IMR-90 (cell line): ENCODE measurements around the gene NCAPD3. TPM values are rescaled to one million over a fixed set of nuclear protein-coding genes. Genes with fewer than 3 reads are reported as not detected.

Source experiments
- ATAC-seq: fragments of 200-7000 bp; cut with Tn5 transposase; 2 replicates; pipeline ENCODE4 v1.9.1; 2020; ENCODE audit warnings: low read depth, mild to moderate bottlenecking, moderate library complexity
- BruUV-seq: library from RNA; stranded (reverse); fragments of 400-500 nt; replicated peaks from 2 replicates; lab custom pipeline; 2021; lab: Mats Ljungman, UMichigan
- CTCF ChIA-PET: fragments of 300-600 bp; formaldehyde crosslinking; extraction: SDS; loops from one replicate; lab custom pipeline; 2021; ENCODE audit warnings: antibody characterized with exemption; lab: Yijun Ruan, JAX
- POLR2A ChIA-PET: fragments of 300-600 bp; sonication (Branson Sonifier 250); formaldehyde crosslinking; loops from one replicate; lab custom pipeline; 2022; ENCODE audit warnings: antibody characterized with exemption; ENCODE audit not compliant: unreplicated experiment; lab: Charles Lee
- DNase-seq: peaks from one replicate; pipeline ENCODE4 v3.0.0; 2013
- H2AFZ ChIP-seq: replicated peaks from 2 replicates; pipeline ENCODE3; 2013; ENCODE audit warnings: low read length, mild to moderate bottlenecking; ENCODE audit not compliant: poor library complexity
- H2AK5ac ChIP-seq: 2 replicates; pipeline ENCODE4 v1.6.1; 2013; ENCODE audit warnings: low read depth, low read length, inconsistent platforms
- H2AK9ac ChIP-seq: replicated peaks from 2 replicates; pipeline ENCODE3; 2013; ENCODE audit warnings: mild to moderate bottlenecking, low read depth, low read length, moderate library complexity; ENCODE audit not compliant: poor library complexity
- H2BK120ac ChIP-seq: 2 replicates; pipeline ENCODE4 v1.6.1; 2013; ENCODE audit warnings: low read depth, low read length, inconsistent platforms
- H2BK15ac ChIP-seq: 3 replicates; pipeline ENCODE4 v1.6.1; 2013; ENCODE audit warnings: low read depth, low read length, inconsistent platforms
- H2BK20ac ChIP-seq: 2 replicates; pipeline ENCODE4 v1.6.1; 2013; ENCODE audit warnings: low read depth, mild to moderate bottlenecking, inconsistent platforms, low read length, moderate library complexity
- H2BK5ac ChIP-seq: 2 replicates; pipeline ENCODE4 v1.6.1; 2013; ENCODE audit warnings: mild to moderate bottlenecking, low read depth, low read length, inconsistent platforms; ENCODE audit not compliant: poor library complexity, severe bottlenecking
- H3K14ac ChIP-seq: replicated peaks from 2 replicates; pipeline ENCODE4 v1.6.1; 2013; ENCODE audit warnings: low read depth, low read length, inconsistent platforms
- H3K18ac ChIP-seq: 2 replicates; pipeline ENCODE4 v1.6.1; 2013; ENCODE audit warnings: low read depth, low read length, control low read depth
- H3K23ac ChIP-seq: 2 replicates; pipeline ENCODE4 v1.6.1; 2013; ENCODE audit warnings: low read depth, low read length, inconsistent platforms
- H3K27ac ChIP-seq: 2 replicates; pipeline ENCODE4 v1.5.1; 2013; ENCODE audit warnings: mild to moderate bottlenecking, control low read depth, low read length; ENCODE audit not compliant: insufficient read depth
- H3K27me3 ChIP-seq: 2 replicates; pipeline ENCODE4 v1.6.1; 2013; ENCODE audit warnings: low read length; ENCODE audit not compliant: control insufficient read depth, insufficient read depth
- H3K36me3 ChIP-seq: 2 replicates; pipeline ENCODE4 v1.6.1; 2013; ENCODE audit warnings: low read length, mixed read lengths; ENCODE audit not compliant: control insufficient read depth, insufficient read depth
- H3K4ac ChIP-seq: 2 replicates; pipeline ENCODE4 v1.6.1; 2013; ENCODE audit warnings: low read depth, low read length, inconsistent platforms
- H3K4me1 ChIP-seq: 2 replicates; pipeline ENCODE4 v1.6.1; 2013; ENCODE audit warnings: low read length, mixed read lengths; ENCODE audit not compliant: control insufficient read depth, insufficient read depth
- H3K4me2 ChIP-seq: 2 replicates; pipeline ENCODE4 v1.6.1; 2013; ENCODE audit warnings: low read depth, mild to moderate bottlenecking, control low read depth, low read length, moderate library complexity
- H3K4me3 ChIP-seq: 2 replicates; pipeline ENCODE4 v1.5.1; 2013; ENCODE audit warnings: low read depth, mild to moderate bottlenecking, control low read depth, low read length, moderate library complexity; ENCODE audit not compliant: insufficient read depth
- H3K56ac ChIP-seq: 2 replicates; pipeline ENCODE4 v1.6.1; 2013; ENCODE audit warnings: low read length, inconsistent platforms; ENCODE audit not compliant: insufficient read depth; ENCODE audit errors: extremely low read depth
- H3K79me1 ChIP-seq, 2 experiments: 2 replicates each; pipeline ENCODE4 v1.6.1; 2013; ENCODE audit warnings: low read length in 2 of 2, inconsistent platforms in 1 of 2, low read depth in 1 of 2
- H3K9ac ChIP-seq: 2 replicates; pipeline ENCODE4 v1.6.1; 2013; ENCODE audit warnings: low read depth, low read length, control low read depth
- H3K9me1 ChIP-seq: 2 replicates; pipeline ENCODE4 v1.6.1; 2013; ENCODE audit warnings: low read length, inconsistent platforms; ENCODE audit not compliant: insufficient read depth
- H3K9me3 ChIP-seq: 2 replicates; pipeline ENCODE4 v1.6.1; 2013; ENCODE audit warnings: low read length; ENCODE audit not compliant: control insufficient read depth, insufficient read depth
- H4K20me1 ChIP-seq: 2 replicates; pipeline ENCODE4 v1.6.1; 2013; ENCODE audit warnings: low read length, inconsistent platforms; ENCODE audit not compliant: insufficient read depth
- H4K5ac ChIP-seq: 2 replicates; pipeline ENCODE4 v1.6.1; 2013; ENCODE audit warnings: mild to moderate bottlenecking, low read depth, low read length, control low read depth
- H4K8ac ChIP-seq, 2 experiments: 2 replicates each; pipeline ENCODE4 v1.6.1; 2013; ENCODE audit warnings: low read depth in 2 of 2, low read length in 2 of 2, control low read depth in 1 of 2, inconsistent platforms in 1 of 2
- H4K91ac ChIP-seq: 2 replicates; pipeline ENCODE4 v1.6.1; 2013; ENCODE audit warnings: low read depth, low read length, inconsistent platforms; ENCODE audit not compliant: insufficient read depth
- BHLHE40 ChIP-seq: fragments of 150-350 bp; IDR thresholded peaks from 2 replicates; pipeline ENCODE4 v1.6.1; 2016; ENCODE audit warnings: mild to moderate bottlenecking, low read depth, low read length
- CHD1 ChIP-seq: IDR thresholded peaks from 2 replicates; pipeline ENCODE4 v1.6.1; 2012; ENCODE audit warnings: low read depth, low read length, improper control_type of control experiment
- FOS ChIP-seq: fragments of 150-350 bp; IDR thresholded peaks from 2 replicates; pipeline ENCODE4 v1.6.1; 2016; ENCODE audit warnings: low read depth, low read length
- MXI1 ChIP-seq: IDR thresholded peaks from 2 replicates; pipeline ENCODE4 v1.6.1; 2012; ENCODE audit warnings: low read depth, mild to moderate bottlenecking, low read length, moderate library complexity, borderline replicate concordance
- NFE2L2 ChIP-seq: fragments of 150-350 bp; IDR thresholded peaks from 2 replicates; pipeline ENCODE4 v1.6.1; 2016; ENCODE audit warnings: low read depth, mild to moderate bottlenecking, low read length
- POLR2A ChIP-seq: IDR thresholded peaks from 2 replicates; pipeline ENCODE4 v1.6.1; 2012; ENCODE audit warnings: mild to moderate bottlenecking, low read depth, low read length
- RAD21 ChIP-seq: IDR thresholded peaks from 2 replicates; pipeline ENCODE4 v1.6.1; 2012; ENCODE audit warnings: low read length, improper control_type of control experiment
- RCOR1 ChIP-seq: IDR thresholded peaks from 2 replicates; pipeline ENCODE4 v1.6.1; 2012; ENCODE audit warnings: mild to moderate bottlenecking, low read length, improper control_type of control experiment; ENCODE audit not compliant: insufficient replicate concordance
- SMC3 ChIP-seq: fragments of 150-350 bp; IDR thresholded peaks from 2 replicates; pipeline ENCODE4 v1.6.1; 2016; ENCODE audit warnings: low read depth, mild to moderate bottlenecking, antibody characterized with exemption, low read length, moderate library complexity
- WGBS, 2 experiments: methylation state at CpG; one replicate each; pipeline versions ENCODE4 v1.1.5 to v1.1.7; 2013; ENCODE audit warnings: missing lambda C conversion rate in 2 of 2; ENCODE audit not compliant: insufficient read length in 1 of 2; ENCODE audit errors: extremely low coverage in 2 of 2; 5-methylcytosine and 5-hydroxymethylcytosine counted together
- dilution Hi-C: fragments of 300-500 bp; cut with HindIII; formaldehyde crosslinking; loops from one replicate; pipeline ENCODE4 v1.14.3; 2018; ENCODE audit warnings: low sequenced_read_pairs; ENCODE audit not compliant: unreplicated experiment
- in situ Hi-C: fragments of 300-500 bp; cut with MboI; formaldehyde crosslinking; loops from 3 replicates; pipeline ENCODE4 v1.14.3; 2019; ENCODE audit warnings: low sequenced_read_pairs, inconsistent platforms, mixed read lengths
- intact Hi-C: fragments of 100-400 bp; cut with micrococcal nuclease; formaldehyde crosslinking; loops from 2 replicates; pipeline ENCODE4 v1.10.0; 2022
- polyA plus RNA-seq, 3 experiments: library from polyadenylated mRNA; depleted of rRNA; stranded (reverse); fragments of >200 nt; gene quantifications; 2 replicates each; pipeline ENCODE4 v1.2.3, GENCODE V29; 2012; ENCODE audit warnings: low replicate concordance in 1 of 3
- total RNA-seq: library from RNA; depleted of rRNA; stranded (reverse); fragments of >200 nt; gene quantifications from 2 replicates; pipeline ENCODE4 v1.2.3, GENCODE V29; 2012
- TF ChIP-seq, protein P1 (sequence below): fragments of 150-350 bp; IDR thresholded peaks from 2 replicates; pipeline ENCODE4 v1.6.1; 2017; ENCODE audit warnings: mild to moderate bottlenecking, antibody characterized with exemption, low read length, low read depth

The NCAPD3 gene
- total and polyA plus RNA-seq, 2 of the 4 experiments (the other 2 are of a cell fraction), result 18.0 to 19.2 TPM

DNA sequence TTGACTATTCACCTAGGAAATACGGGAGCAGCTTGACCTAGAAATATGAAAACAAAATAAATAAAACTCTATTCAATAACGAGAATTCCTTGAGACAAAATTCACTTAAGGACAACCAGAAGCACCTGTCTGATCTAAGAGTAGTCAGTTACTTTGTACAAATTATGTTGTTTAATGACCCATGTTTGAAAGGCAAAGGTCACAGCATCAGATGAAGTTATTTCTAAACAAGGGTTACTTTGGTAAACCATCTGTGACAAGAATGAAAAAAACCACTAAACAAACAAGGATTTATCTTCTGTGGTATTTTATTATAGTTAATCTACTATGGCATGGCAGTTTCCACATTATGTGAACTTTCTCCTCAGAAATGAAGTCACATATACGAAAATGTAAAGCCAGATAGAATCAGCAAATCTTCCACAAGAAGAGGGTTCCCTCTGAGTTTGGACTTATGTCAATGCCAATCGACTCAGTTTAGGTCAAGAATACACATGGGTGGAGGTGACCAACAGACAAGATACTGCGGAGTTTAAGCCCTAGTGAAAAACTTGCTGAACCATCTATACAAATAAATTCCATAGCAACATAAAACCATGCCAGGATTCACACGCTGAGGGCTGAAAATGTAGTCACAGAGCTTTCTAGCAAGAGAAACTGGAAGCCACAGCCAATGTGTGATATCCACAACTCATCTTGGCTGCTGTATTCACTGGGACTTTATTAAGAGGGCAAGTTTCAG, 53.4 kb downstream of the NCAPD3 start:
- Histone ChIP-seq H2BK20ac (no peak overlapping the region), H2AK9ac (no peak overlapping the region), H3K23ac (no peak overlapping the region), H4K8ac (no peak overlapping the region), H2BK120ac (no peak overlapping the region), H3K27ac (no peak overlapping the region), H3K56ac (no peak overlapping the region), H3K4me1 (peaks cover 4% of the 10 kb centered on the region), H3K18ac (no peak overlapping the region), H3K4me2 (no peak overlapping the region), H2BK15ac (no peak overlapping the region), H3K14ac (no peak overlapping the region), H3K4ac (no peak overlapping the region), H2AK5ac (no peak overlapping the region), H2AFZ (no peak overlapping the region), H3K9me3 (no peaks in the 10 kb centered on the region), H3K4me3 (no peak overlapping the region), H3K27me3 (no peaks in the 10 kb centered on the region), H2BK5ac (no peak overlapping the region), H4K5ac (no peak overlapping the region), H4K20me1 (no peaks in the 10 kb centered on the region), H3K9me1 (peaks cover 6% of the 10 kb centered on the region), H3K9ac (no peak overlapping the region), H3K36me3 (peaks cover 23% of the 10 kb centered on the region), H3K79me1 (0 out of 4 replicates have a peak, but pooled peaks cover 0 to 3% of the 10 kb centered on the region in 2 experiments), H4K91ac (no peak overlapping the region)
- POLR2A ChIA-PET, result no interaction called here
- dilution Hi-C loops, result no loop called here
- TF ChIP-seq FOS (no peak), BHLHE40 (no peak), SMC3 (no peak), RCOR1 (no peak), RAD21 (no peak), POLR2A (no peak), NFE2L2 (no peak), CHD1 (no peak), MXI1 (no peak)
- TF ChIP-seq, protein P1, sequence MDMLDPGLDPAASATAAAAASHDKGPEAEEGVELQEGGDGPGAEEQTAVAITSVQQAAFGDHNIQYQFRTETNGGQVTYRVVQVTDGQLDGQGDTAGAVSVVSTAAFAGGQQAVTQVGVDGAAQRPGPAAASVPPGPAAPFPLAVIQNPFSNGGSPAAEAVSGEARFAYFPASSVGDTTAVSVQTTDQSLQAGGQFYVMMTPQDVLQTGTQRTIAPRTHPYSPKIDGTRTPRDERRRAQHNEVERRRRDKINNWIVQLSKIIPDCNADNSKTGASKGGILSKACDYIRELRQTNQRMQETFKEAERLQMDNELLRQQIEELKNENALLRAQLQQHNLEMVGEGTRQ, result no peak
- CTCF ChIA-PET, result interaction anchor here (1.3 kb wide), 1 partner anchor 9 kb away, joined by 3 read pairs; no protein-coding TSS in a partner anchor
- DNase-seq (no peak), ATAC-seq (peak; percentile 35; the same call in 1 of the 2 replicates)
- WGBS, 2 experiments, result no CpG with 5 or more reads among the region's 6 CpGs
- intact Hi-C loops, result no loop called here
- BruUV-seq, result no TSS peak
- in situ Hi-C loops, result no loop called here
